Activated T-cell treated with anti-CD3 and anti-CD28 coated beads, Interleukin-2, amount 50 U/mL, for 24 hours (primary cell): ENCODE measurements around the gene GPC5.
"Not testable (repeated sequence)": the region's sequence is repeated elsewhere in the genome, so short reads cannot be mapped to it uniquely, and the experiment has no call there.

Experiments used
- DNase-seq: peaks from one replicate; pipeline ENCODE4 v3.0.0-alpha.2; 2020
- H3K27ac Mint-ChIP-seq: 2 replicates; pipeline ENCODE4 v1.8.0; 2020; ENCODE audit warnings: mild to moderate bottlenecking, mixed read lengths
- H3K27me3 Mint-ChIP-seq: 2 replicates; pipeline ENCODE4 v1.8.0; 2020; ENCODE audit warnings: mixed read lengths
- H3K36me3 Mint-ChIP-seq: 2 replicates; pipeline ENCODE4 v1.8.0; 2020; ENCODE audit warnings: low read depth, mixed read lengths
- H3K4me1 Mint-ChIP-seq: 2 replicates; pipeline ENCODE4 v1.8.0; 2020; ENCODE audit warnings: low read depth, mixed read lengths
- H3K4me3 Mint-ChIP-seq: 2 replicates; pipeline ENCODE4 v1.8.0; 2020; ENCODE audit warnings: mild to moderate bottlenecking, moderate library complexity, mixed read lengths
- H3K9me3 Mint-ChIP-seq: 2 replicates; pipeline ENCODE4 v1.8.0; 2020; ENCODE audit warnings: mixed read lengths

GPC5 gene

GRCh38 chr13:91764527-91764926 lies 366.1 kb downstream of the GPC5 start:
- Mint-ChIP-seq H3K4me1 (no peaks in the 10 kb centered on the region), H3K36me3 (no peaks in the 10 kb centered on the region)

GRCh38 chr13:91767651-91768050 lies 369.2 kb downstream of the GPC5 start:
- Mint-ChIP-seq H3K9me3 (no peaks in the 10 kb centered on the region), H3K36me3 (no peaks in the 10 kb centered on the region), H3K27me3 (no peaks in the 10 kb centered on the region), H3K27ac (no peak overlapping the region), H3K4me3 (no peak overlapping the region), H3K4me1 (no peaks in the 10 kb centered on the region)
- no peak for DNase-seq

More at GRCh38 chr13:91764527-91764926, 366.1 kb downstream of the GPC5 start:
- no peak for DNase-seq
- no peak overlapping the region for H3K27ac Mint-ChIP-seq
- H3K4me3 Mint-ChIP-seq, result no peak overlapping the region
- H3K9me3 Mint-ChIP-seq, result no peaks in the 10 kb centered on the region
- no peaks in the 10 kb centered on the region for H3K27me3 Mint-ChIP-seq

DNA sequence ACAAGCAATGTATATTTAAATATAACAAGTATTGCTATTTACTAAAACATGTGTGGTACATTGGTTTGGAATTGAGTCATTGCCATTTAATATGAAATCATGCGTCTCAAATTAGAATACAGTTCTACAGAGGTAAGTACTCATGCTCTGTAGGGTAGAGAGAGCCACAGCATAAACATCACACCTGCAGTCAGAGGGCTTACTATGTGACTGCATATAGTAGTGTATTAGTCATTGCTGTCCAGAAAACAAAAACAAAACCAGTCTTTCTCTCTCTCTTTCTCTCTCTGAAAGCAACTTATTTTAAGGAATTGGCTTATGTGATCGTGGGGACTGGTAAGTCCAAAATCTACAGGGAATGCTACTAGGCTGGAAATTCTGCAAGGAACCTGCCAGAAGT lies 370.3 kb downstream of the GPC5 start:
- H3K4me3 Mint-ChIP-seq, result no peak overlapping the region
- no peaks in the 10 kb centered on the region for H3K9me3 Mint-ChIP-seq
- no peaks in the 10 kb centered on the region for H3K27me3 Mint-ChIP-seq
- DNase-seq, result no peak
- H3K4me1 Mint-ChIP-seq, result no peaks in the 10 kb centered on the region
- no peaks in the 10 kb centered on the region for H3K36me3 Mint-ChIP-seq
- H3K27ac Mint-ChIP-seq, result no peak overlapping the region

DNA sequence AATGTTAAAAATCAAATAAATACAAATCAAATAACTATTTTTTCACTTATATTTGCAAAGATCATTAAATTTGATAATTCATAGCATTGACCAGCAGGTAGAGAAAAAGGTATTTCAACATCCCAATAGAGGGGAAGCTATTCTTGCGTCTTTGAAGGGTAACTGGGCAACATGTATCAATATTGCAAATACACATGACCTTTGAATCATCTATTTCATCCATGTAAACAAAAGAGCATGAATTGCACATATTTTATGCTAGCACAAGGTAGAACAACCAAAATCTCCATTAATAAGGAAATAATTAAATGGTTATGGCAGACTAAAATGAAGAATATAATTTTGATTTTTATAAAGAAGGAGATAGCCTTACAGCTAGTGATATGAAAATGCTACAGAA lies 372.8 kb downstream of the GPC5 start:
- Mint-ChIP-seq H3K9me3 (no peaks in the 10 kb centered on the region), H3K27ac (no peak overlapping the region), H3K36me3 (no peaks in the 10 kb centered on the region), H3K4me1 (no peaks in the 10 kb centered on the region), H3K27me3 (no peaks in the 10 kb centered on the region), H3K4me3 (no peak overlapping the region)
- no peak for DNase-seq

GRCh38 chr13:91773591-91774227 lies 375.3 kb downstream of the GPC5 start:
- no peaks in the 10 kb centered on the region for H3K9me3 Mint-ChIP-seq
- H3K4me1 Mint-ChIP-seq, result no peaks in the 10 kb centered on the region

DNA sequence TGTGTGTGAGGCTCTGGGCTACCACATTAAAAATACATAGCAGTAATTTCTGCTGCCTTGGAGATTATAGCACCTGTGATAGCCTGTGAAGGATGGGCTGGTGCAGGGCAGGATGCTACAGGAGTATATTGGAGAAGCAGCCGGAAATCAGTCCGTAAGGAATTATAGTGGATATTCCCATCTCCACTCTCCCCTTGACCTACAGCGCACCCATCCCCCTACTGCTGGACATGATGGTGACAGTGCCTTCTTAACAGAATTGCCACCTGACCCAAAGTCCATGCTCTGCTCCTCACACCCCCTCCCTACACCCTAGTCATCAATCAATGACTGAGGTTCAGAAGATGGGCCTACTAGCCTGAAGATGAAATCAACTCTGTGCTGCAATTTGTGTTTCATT lies 376.0 kb downstream of the GPC5 start:
- no peaks in the 10 kb centered on the region for H3K4me1 Mint-ChIP-seq
- H3K4me3 Mint-ChIP-seq, result no peak overlapping the region
- no peak for DNase-seq
- H3K27me3 Mint-ChIP-seq, result peaks cover 5% of the 10 kb centered on the region
- H3K36me3 Mint-ChIP-seq, result no peaks in the 10 kb centered on the region
- no peak overlapping the region for H3K27ac Mint-ChIP-seq
- H3K9me3 Mint-ChIP-seq, result no peaks in the 10 kb centered on the region

More at GRCh38 chr13:91773591-91774227, 375.3 kb downstream of the GPC5 start:
- Mint-ChIP-seq H3K27me3 (peaks cover 5% of the 10 kb centered on the region), H3K4me3 (no peak overlapping the region), H3K27ac (no peak overlapping the region), H3K36me3 (no peaks in the 10 kb centered on the region)
- DNase-seq, result no peak

GRCh38 chr13:91776611-91777193 lies 378.3 kb downstream of the GPC5 start:
- H3K4me3 Mint-ChIP-seq, result no peak overlapping the region
- no peaks in the 10 kb centered on the region for H3K9me3 Mint-ChIP-seq
- no peaks in the 10 kb centered on the region for H3K4me1 Mint-ChIP-seq
- peaks cover 5% of the 10 kb centered on the region for H3K27me3 Mint-ChIP-seq
- no peaks in the 10 kb centered on the region for H3K36me3 Mint-ChIP-seq
- no peak for DNase-seq
- H3K27ac Mint-ChIP-seq, result no peak overlapping the region

- Mint-ChIP-seq H3K27me3 (peaks cover 5% of the 10 kb centered on the region), H3K9me3 (no peaks in the 10 kb centered on the region), H3K36me3 (no peaks in the 10 kb centered on the region)
Measured at GRCh38 chr13:91778123-91778522, 379.7 kb downstream of the GPC5 start.

DNA sequence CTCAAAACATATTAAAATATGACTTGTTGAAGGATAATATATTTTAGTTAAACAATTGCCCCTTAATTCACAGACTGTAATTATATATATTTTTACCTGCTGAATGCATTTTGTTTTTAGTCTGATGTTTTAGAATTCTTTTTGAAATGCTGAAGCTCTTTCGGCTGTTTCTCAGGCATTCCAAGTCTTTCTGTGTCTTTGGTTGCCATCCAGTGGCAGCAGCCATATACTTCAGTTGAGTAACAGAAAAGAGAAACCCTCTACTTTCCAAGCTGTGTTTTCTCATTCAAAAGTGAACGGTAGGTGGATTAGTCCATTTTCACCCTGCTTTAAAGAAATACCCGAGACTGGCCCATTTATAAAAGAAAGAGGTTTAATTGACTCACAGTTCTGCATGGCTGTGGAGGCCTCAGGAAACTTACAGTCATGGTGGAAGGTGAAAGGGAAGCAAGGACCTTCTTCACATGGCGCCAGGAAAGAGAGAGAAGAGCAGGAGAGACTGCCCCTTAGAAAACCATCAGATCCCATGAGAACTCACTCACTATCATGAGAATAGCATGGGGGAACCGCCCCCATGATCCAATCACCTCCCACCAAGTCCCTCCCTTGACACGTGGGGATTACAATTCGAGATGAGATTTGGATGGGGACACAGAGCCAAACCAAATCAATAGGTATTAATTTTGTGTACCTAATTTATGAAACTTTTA lies 383.7 kb downstream of the GPC5 start:
- not testable (repeated sequence) for H3K9me3 Mint-ChIP-seq, H3K36me3 Mint-ChIP-seq, H3K27ac Mint-ChIP-seq, H3K4me1 Mint-ChIP-seq, H3K27me3 Mint-ChIP-seq, DNase-seq, H3K4me3 Mint-ChIP-seq

More at GRCh38 chr13:91778123-91778522, 379.7 kb downstream of the GPC5 start:
- no peak overlapping the region for H3K27ac Mint-ChIP-seq
- H3K4me3 Mint-ChIP-seq, result no peak overlapping the region
- no peaks in the 10 kb centered on the region for H3K4me1 Mint-ChIP-seq
- no peak for DNase-seq

GRCh38 chr13:91785431-91786119 lies 387.2 kb downstream of the GPC5 start:
- Mint-ChIP-seq H3K27ac (no peak overlapping the region), H3K27me3 (no peaks in the 10 kb centered on the region), H3K4me3 (no peak overlapping the region), H3K36me3 (no peaks in the 10 kb centered on the region), H3K9me3 (no peaks in the 10 kb centered on the region), H3K4me1 (no peaks in the 10 kb centered on the region)
- DNase-seq, result no peak

DNA sequence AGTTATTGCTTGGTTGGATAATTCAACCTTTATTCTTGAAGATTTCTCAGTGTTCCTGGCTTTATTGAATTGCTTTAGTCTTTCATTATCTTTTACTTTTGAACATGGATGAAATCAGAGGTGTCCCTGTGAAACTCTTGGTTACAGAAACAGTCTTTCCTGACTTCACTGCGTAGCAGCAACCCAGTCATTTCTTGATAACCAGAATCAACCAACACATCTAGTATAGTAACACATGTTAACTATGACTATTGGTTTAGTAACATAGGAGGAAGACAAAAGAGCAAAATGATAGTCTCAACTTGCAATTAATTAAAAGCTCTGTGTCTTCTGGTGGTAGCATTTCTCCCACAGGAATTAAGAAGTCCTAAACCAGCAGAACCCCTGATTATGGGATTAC lies 393.6 kb downstream of the GPC5 start:
- no peak for DNase-seq
- Mint-ChIP-seq H3K36me3 (no peaks in the 10 kb centered on the region), H3K4me1 (no peaks in the 10 kb centered on the region), H3K4me3 (no peak overlapping the region), H3K27ac (no peak overlapping the region), H3K27me3 (no peaks in the 10 kb centered on the region), H3K9me3 (peaks cover 2% of the 10 kb centered on the region)

GRCh38 chr13:91797567-91797966 lies 399.1 kb downstream of the GPC5 start:
- Mint-ChIP-seq H3K4me3 (no peak overlapping the region), H3K27ac (no peak overlapping the region), H3K27me3 (no peaks in the 10 kb centered on the region), H3K4me1 (no peaks in the 10 kb centered on the region), H3K9me3 (peaks cover 15% of the 10 kb centered on the region), H3K36me3 (no peaks in the 10 kb centered on the region)
- DNase-seq, result no peak

DNA sequence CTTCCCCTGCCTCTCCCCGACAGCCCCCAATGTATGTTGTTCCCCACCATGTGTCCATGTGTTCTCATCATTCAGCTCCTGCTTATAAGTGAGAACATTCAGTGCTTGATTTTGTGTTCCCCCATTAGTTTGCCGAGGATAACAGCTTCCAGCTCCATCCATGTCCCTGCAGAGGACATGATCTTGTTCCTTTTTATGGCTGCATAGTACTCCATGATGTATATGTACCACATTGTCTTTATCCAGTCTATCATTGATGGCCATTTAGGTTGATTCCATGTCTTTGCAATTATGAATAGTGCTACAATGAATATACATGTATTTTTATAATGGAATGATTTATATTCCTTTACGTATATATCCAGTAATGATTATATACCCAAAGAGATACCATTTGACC lies 399.9 kb downstream of the GPC5 start:
- not testable (repeated sequence) for DNase-seq, H3K4me1 Mint-ChIP-seq, H3K27ac Mint-ChIP-seq, H3K4me3 Mint-ChIP-seq, H3K36me3 Mint-ChIP-seq, H3K27me3 Mint-ChIP-seq
- peaks cover 15% of the 10 kb centered on the region for H3K9me3 Mint-ChIP-seq

DNA sequence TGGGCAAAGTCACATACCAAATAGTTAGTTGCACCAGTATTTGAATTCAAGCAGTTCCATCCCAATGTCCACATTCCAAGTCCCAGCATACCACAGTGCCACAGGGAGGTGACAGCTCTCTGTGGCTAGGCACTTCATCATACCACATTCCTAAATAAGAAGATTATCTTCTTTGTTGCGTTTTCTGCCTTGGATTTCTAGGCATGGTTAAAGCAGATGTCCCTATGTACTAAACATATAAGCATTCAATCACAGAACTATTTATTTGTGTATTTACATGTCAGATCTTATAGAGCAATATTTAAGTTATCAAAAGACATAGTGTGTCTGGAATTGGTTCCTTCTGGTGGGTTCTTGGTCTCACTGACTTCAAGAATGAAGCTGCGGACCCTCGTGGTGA lies 403.4 kb downstream of the GPC5 start:
- H3K27ac Mint-ChIP-seq, H3K4me3 Mint-ChIP-seq, DNase-seq, H3K4me1 Mint-ChIP-seq, H3K36me3 Mint-ChIP-seq, H3K27me3 Mint-ChIP-seq: not testable (repeated sequence)
- peaks cover 14% of the 10 kb centered on the region for H3K9me3 Mint-ChIP-seq

DNA sequence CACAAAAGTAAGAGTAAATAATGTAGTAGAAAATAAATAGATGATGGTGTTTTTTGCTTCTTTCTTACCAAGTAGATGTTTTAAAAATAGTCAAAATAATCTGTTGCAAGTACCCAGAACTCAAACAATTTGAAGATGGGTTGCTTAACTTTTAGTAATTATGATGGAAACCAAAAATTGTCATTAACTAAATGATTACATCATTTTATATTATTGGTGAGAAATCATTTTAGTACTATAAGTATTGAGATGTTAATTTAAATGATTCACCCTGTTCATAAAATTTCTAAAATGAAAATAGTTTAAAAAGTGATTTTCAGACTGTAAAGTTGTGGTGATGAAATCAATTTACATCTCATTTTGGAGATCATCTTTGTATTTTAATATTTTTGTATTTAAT lies 404.5 kb downstream of the GPC5 start:
- H3K4me3 Mint-ChIP-seq, result no peak overlapping the region
- no peaks in the 10 kb centered on the region for H3K27me3 Mint-ChIP-seq
- peaks cover 11% of the 10 kb centered on the region for H3K9me3 Mint-ChIP-seq
- no peaks in the 10 kb centered on the region for H3K4me1 Mint-ChIP-seq
- H3K27ac Mint-ChIP-seq, result no peak overlapping the region
- no peaks in the 10 kb centered on the region for H3K36me3 Mint-ChIP-seq
- no peak for DNase-seq
